ENCODE data around the gene XAB2. TPM values are rescaled to one million over a fixed set of nuclear protein-coding genes. Genes with fewer than 3 reads are reported as not detected.
A peak's percentile ranks its signal among the peaks of the same experiment; 100 is the strongest.

The XAB2 gene
- total RNA-seq, 1 experiment from 2014 or later, result 48.0 TPM

DNA sequence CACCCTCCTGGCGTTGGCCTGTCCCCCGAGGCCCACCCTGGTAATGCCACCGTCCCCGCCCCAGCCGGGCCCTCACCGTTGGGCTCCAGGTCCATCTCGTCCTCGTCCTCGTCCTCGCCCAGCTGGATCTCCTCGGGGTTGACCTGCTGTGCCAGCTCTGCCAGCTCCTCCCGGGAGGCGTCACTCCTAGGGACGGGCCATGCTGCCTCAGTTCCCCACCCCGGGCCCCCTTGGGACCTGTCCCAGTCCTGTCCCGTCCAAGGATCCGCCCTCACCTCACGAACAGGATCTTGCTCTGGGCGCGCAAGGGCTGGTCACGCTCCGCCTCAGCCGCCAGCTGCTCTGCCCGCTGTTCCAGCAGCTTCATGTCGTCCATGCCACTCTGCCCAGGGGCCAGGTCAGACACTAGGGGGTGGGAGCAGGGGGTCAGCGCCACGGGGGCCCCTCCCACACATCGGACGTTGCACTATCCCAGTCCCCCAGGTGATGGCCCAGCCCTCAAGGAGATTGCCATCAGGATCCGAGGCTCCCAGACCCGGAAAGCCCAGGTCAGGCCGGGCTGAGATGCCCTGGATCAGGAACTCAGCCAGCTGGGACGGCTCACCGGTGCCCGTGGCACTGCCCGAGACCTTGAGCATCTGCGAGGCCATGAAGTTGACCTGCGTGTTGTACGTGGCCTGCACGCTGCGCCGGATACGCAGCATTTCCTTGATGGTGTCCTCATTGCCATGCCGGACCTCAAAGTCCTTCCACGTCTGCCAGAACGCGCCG, 9.5 kb downstream of the XAB2 start:
- H3K4me3 Mint-ChIP-seq, result peak overlapping the region in 1 of 2 experiments; percentile 48; a peak in 1 of 5 replicates
- Histone ChIP-seq H3K18ac (ENCODE audit: insufficient read length, low read depth, low read length) (no peak overlapping the region), H3K56ac (ENCODE audit: insufficient read length, low read depth, low read length) (no peak overlapping the region), H2BK12ac (ENCODE audit: insufficient read length, low read depth, low read length) (no peak overlapping the region), H3K9me3 (ENCODE audit: control insufficient read depth, low read depth, low read length) (no peaks in the 10 kb centered on the region), H3K23me2 (ENCODE audit: insufficient read length, low read depth, low read length, poor library complexity, severe bottlenecking) (no peaks in the 10 kb centered on the region), H4K8ac (replicated peaks; ENCODE audit: insufficient read length, low read depth, low read length) (no peak overlapping the region), H3K79me2 (ENCODE audit: insufficient read depth, low read length) (no peaks in the 10 kb centered on the region), H3K14ac (ENCODE audit: insufficient read depth, low read length) (no peak overlapping the region), H2BK20ac (ENCODE audit: low read depth, low read length, poor library complexity, severe bottlenecking) (no peak overlapping the region), H2BK5ac (ENCODE audit: insufficient read length, low read length) (no peak overlapping the region), H4K20me1 (ENCODE audit: control insufficient read depth, insufficient read depth, insufficient read length) (no peaks in the 10 kb centered on the region), H3K27ac (ENCODE audit: insufficient read length, low read depth, low read length) (no peak overlapping the region), H2AK5ac (ENCODE audit: insufficient read length, low read length) (no peak overlapping the region), H3K4me1 (ENCODE audit: insufficient read depth, low read length) (no peaks in the 10 kb centered on the region), H3T11ph (ENCODE audit: low read length) (no peak overlapping the region), H4K5ac (ENCODE audit: insufficient read length, low read depth, low read length) (no peak overlapping the region), H2AFZ (ENCODE audit: low read length) (no peak overlapping the region), H4K91ac (ENCODE audit: insufficient read length, low read depth, low read length) (no peak overlapping the region), H3K4me2 (ENCODE audit: insufficient read depth, insufficient read length, low read length) (no peak overlapping the region), H3K27me3 (ENCODE audit: insufficient read depth, low read length) (peaks cover 2% of the 10 kb centered on the region; the same call in 1 of the 2 replicates), H3K4ac (ENCODE audit: low read depth, low read length) (no peak overlapping the region), H3K79me1 (ENCODE audit: insufficient read depth, low read depth, low read length, poor library complexity, severe bottlenecking) (no peaks in the 10 kb centered on the region), H3K23ac (ENCODE audit: insufficient read length, low read depth, low read length) (no peak overlapping the region), H2BK120ac (ENCODE audit: low read depth, low read length, poor library complexity, severe bottlenecking) (no peak overlapping the region), H3K9ac (ENCODE audit: extremely low read depth, insufficient read length, low read length) (no peak overlapping the region), H2BK15ac (ENCODE audit: low read depth, low read length) (no peak overlapping the region)
- DNase-seq, result no peak
- 0 out of 7 replicates have a peak overlapping the region, but pooled peaks of 1 of the 3 experiments have one; percentile 35 for H3K27ac Mint-ChIP-seq
- no peaks in the 10 kb centered on the region for H3K27me3 Mint-ChIP-seq (ENCODE audit: low read depth)
- no peaks in the 10 kb centered on the region for H3K4me1 Mint-ChIP-seq
- no peak for TF ChIP-seq CTCF (conservative IDR thresholded peaks at IDR 0.05)
- no peaks in the 10 kb centered on the region for H3K9me3 Mint-ChIP-seq
- peaks cover 28 to 51% (median 48%) of the 10 kb centered on the region in 3 experiments for H3K36me3 Mint-ChIP-seq (ENCODE audit: insufficient read depth in 1 of 3, low read depth in 3 of 3)
- WGBS (ENCODE audit: extremely low coverage, insufficient read length, low lambda C conversion rate), result no CpG with 5 or more reads among the region's 48 CpGs

All from H9 (cell line).